ENCODE results near the gene TBC1D14. TPM values are rescaled to one million over a fixed set of nuclear protein-coding genes. Genes with fewer than 3 reads are reported as not detected.

The TBC1D14 gene
- total and polyA plus RNA-seq, 2 experiments from 2014 or later, result 33.6 to 50.8 TPM

DNA sequence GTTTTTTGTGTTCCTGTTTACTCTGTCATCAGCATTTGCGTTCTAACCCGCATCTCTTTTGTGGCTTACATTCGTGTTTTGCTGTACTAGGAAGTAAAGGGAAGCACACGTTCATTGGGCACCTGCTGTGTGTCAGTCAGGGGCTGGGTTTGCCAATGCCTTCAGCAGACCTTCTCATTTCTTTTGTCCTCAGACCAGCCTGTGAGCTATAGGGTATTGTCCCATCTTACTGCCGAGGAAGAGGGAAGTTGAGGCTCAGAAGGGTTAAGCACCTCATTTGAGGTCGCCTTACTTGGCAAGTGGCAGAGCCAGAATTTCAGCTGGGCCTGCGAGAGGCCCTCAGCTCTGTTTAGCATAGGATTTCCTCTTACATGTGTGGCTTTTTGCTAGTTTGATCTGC is 8.7 kb downstream of the TBC1D14 start:
- Histone ChIP-seq H3K9me3 (ENCODE audit: low read depth) (no peaks in the 10 kb centered on the region), H3K36me3 (replicated peaks; ENCODE audit: insufficient read depth, low read depth) (no peaks in the 10 kb centered on the region), H3K4me2 (peak overlapping the region; percentile 68), H3K27me3 (no peaks in the 10 kb centered on the region), H3K4me1 (ENCODE audit: insufficient read depth) (peaks cover 34% of the 10 kb centered on the region), H3K27ac (peak overlapping the region; percentile 97), H2AFZ (no peak overlapping the region), H3K4me3 (no peak overlapping the region), H3K9me2 (replicated peaks; ENCODE audit: insufficient read depth) (no peaks in the 10 kb centered on the region), H3K79me2 (peaks cover 84% of the 10 kb centered on the region), H4K20me1 (ENCODE audit: insufficient read depth, poor library complexity, severe bottlenecking) (peaks cover 4% of the 10 kb centered on the region)
- DNase-seq (ENCODE audit: low spot score), result no peak
- TF ChIP-seq, protein P1, sequence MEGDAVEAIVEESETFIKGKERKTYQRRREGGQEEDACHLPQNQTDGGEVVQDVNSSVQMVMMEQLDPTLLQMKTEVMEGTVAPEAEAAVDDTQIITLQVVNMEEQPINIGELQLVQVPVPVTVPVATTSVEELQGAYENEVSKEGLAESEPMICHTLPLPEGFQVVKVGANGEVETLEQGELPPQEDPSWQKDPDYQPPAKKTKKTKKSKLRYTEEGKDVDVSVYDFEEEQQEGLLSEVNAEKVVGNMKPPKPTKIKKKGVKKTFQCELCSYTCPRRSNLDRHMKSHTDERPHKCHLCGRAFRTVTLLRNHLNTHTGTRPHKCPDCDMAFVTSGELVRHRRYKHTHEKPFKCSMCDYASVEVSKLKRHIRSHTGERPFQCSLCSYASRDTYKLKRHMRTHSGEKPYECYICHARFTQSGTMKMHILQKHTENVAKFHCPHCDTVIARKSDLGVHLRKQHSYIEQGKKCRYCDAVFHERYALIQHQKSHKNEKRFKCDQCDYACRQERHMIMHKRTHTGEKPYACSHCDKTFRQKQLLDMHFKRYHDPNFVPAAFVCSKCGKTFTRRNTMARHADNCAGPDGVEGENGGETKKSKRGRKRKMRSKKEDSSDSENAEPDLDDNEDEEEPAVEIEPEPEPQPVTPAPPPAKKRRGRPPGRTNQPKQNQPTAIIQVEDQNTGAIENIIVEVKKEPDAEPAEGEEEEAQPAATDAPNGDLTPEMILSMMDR (IDR thresholded peaks at IDR 0.05; ENCODE audit: poor library complexity), result no peak
- TF ChIP-seq EZH2 (IDR thresholded peaks at IDR 0.05; ENCODE audit: borderline replicate concordance) (no peak), EZH2phosphoT487 (IDR thresholded peaks at IDR 0.05; ENCODE audit: low read depth, severe bottlenecking, unreplicated experiment) (no peak)
- WGBS (ENCODE audit: low lambda C conversion rate, missing lambda C conversion rate), result 58% methylated on average over 7 of the region's 7 CpGs

DNA sequence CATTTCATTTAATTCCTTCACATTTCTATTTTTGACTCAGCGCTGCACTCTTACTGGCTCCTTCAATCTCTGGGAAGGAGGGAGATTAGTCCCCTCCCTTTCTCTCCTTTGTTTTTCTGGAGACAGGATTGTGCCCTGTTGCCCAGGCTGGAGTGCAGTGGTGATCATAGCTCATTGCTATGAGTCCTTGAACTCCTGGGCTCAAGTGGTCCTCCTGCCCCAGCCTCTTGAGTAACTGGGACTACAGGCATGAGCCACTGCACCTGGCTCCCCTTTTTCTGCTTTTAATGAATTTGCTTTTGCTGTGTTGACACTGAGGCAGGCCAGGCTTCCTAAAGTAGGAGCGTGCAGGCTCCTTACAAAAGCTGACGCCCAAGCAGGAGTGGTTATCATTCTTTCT is 10.5 kb downstream of the TBC1D14 start:
- no peak overlapping the region for H3K27ac ChIP-seq
- no peak for TF ChIP-seq EZH2phosphoT487 (IDR thresholded peaks at IDR 0.05; ENCODE audit: low read depth, severe bottlenecking, unreplicated experiment)

DNA sequence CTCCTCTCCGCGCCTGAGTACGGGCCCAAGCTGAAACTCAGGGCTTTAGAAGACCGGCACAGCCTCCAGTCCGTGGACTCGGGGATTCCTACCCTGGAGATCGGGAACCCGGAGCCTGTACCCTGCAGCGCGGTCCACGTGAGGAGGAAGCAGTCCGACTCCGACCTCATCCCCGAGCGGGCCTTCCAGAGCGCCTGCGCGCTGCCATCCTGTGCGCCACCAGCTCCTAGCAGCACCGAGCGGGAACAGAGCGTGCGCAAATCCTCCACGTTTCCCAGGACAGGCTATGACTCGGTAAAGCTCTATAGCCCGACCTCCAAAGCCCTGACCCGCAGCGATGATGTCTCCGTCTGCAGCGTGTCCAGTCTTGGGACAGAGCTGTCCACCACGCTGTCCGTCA is 13.9 kb downstream of the TBC1D14 start:
- H4K20me1 ChIP-seq (ENCODE audit: insufficient read depth, poor library complexity, severe bottlenecking), result no peaks in the 10 kb centered on the region
- H3K27ac ChIP-seq, result no peak overlapping the region
- DNase-seq (ENCODE audit: low spot score), result no peak
- no peak overlapping the region for H3K4me2 ChIP-seq
- H3K79me2 ChIP-seq, result peaks cover 92% of the 10 kb centered on the region
- H3K27me3 ChIP-seq, result no peaks in the 10 kb centered on the region
- WGBS (ENCODE audit: low lambda C conversion rate, missing lambda C conversion rate), result 99% methylated on average over 32 of the region's 32 CpGs
- TF ChIP-seq, protein P1 (IDR thresholded peaks at IDR 0.05; ENCODE audit: poor library complexity), result no peak
- no peak for TF ChIP-seq EZH2 (IDR thresholded peaks at IDR 0.05; ENCODE audit: borderline replicate concordance)
- no peak for TF ChIP-seq EZH2phosphoT487 (IDR thresholded peaks at IDR 0.05; ENCODE audit: low read depth, severe bottlenecking, unreplicated experiment)
- no peaks in the 10 kb centered on the region for H3K9me2 ChIP-seq (replicated peaks; ENCODE audit: insufficient read depth)
- H3K4me3 ChIP-seq, result no peak overlapping the region
- no peak overlapping the region for H2AFZ ChIP-seq
- no peaks in the 10 kb centered on the region for H3K9me3 ChIP-seq (ENCODE audit: low read depth)
- H3K36me3 ChIP-seq (replicated peaks; ENCODE audit: insufficient read depth, low read depth), result no peaks in the 10 kb centered on the region
- H3K4me1 ChIP-seq (ENCODE audit: insufficient read depth), result peaks cover 28% of the 10 kb centered on the region

More for the DNA sequence above, 10.5 kb downstream of the TBC1D14 start:
- Histone ChIP-seq H3K36me3 (replicated peaks; ENCODE audit: insufficient read depth, low read depth) (no peaks in the 10 kb centered on the region), H3K9me3 (ENCODE audit: low read depth) (no peaks in the 10 kb centered on the region), H4K20me1 (ENCODE audit: insufficient read depth, poor library complexity, severe bottlenecking) (no peaks in the 10 kb centered on the region), H3K79me2 (peaks cover 84% of the 10 kb centered on the region), H3K4me1 (ENCODE audit: insufficient read depth) (peaks cover 34% of the 10 kb centered on the region), H3K4me2 (no peak overlapping the region), H3K27me3 (no peaks in the 10 kb centered on the region), H3K4me3 (no peak overlapping the region), H2AFZ (no peak overlapping the region), H3K9me2 (replicated peaks; ENCODE audit: insufficient read depth) (no peaks in the 10 kb centered on the region)
- no peak for DNase-seq (ENCODE audit: low spot score)
- 61% methylated on average over 3 of the region's 3 CpGs for WGBS (ENCODE audit: low lambda C conversion rate, missing lambda C conversion rate)

DNA sequence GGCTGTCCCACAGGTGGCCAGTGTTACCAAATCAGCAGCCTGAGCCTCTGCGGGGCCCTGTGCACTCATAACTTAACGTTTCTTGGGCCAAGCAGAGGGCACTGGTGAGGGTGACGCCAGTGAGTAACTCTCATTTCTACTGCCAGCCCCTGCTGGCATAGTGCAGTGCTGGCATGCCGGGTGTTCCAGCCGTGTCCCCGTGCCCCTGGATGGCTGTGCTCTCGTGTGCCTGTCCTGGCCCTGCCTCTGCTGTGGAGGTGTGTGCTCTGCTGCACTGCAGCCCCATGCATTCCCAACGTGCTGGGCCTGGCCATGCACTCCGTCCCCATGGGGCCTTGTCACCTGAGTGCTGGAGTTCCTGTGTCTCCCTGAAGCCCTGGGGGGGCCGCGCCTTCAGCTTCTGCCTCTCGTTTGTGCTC is 14.7 kb downstream of the TBC1D14 start:
- H3K36me3 ChIP-seq (replicated peaks; ENCODE audit: insufficient read depth, low read depth), result no peaks in the 10 kb centered on the region
- H3K27me3 ChIP-seq, result no peaks in the 10 kb centered on the region
- H2AFZ ChIP-seq, result no peak overlapping the region
- no peak overlapping the region for H3K4me3 ChIP-seq
- peaks cover 91% of the 10 kb centered on the region for H3K79me2 ChIP-seq
- WGBS (ENCODE audit: low lambda C conversion rate, missing lambda C conversion rate), result 93% methylated on average over 12 of the region's 12 CpGs
- peaks cover 32% of the 10 kb centered on the region for H3K4me1 ChIP-seq (ENCODE audit: insufficient read depth)
- no peaks in the 10 kb centered on the region for H3K9me2 ChIP-seq (replicated peaks; ENCODE audit: insufficient read depth)
- DNase-seq (ENCODE audit: low spot score), result no peak
- H4K20me1 ChIP-seq (ENCODE audit: insufficient read depth, poor library complexity, severe bottlenecking), result no peaks in the 10 kb centered on the region
- TF ChIP-seq EZH2 (IDR thresholded peaks at IDR 0.05; ENCODE audit: borderline replicate concordance), result no peak
- TF ChIP-seq, protein P1 (IDR thresholded peaks at IDR 0.05; ENCODE audit: poor library complexity), result no peak
- no peak for TF ChIP-seq EZH2phosphoT487 (IDR thresholded peaks at IDR 0.05; ENCODE audit: low read depth, severe bottlenecking, unreplicated experiment)
- no peak overlapping the region for H3K4me2 ChIP-seq
- no peaks in the 10 kb centered on the region for H3K9me3 ChIP-seq (ENCODE audit: low read depth)
- H3K27ac ChIP-seq, result no peak overlapping the region
